ENCODE results near the gene TECPR2.

GRCh38 chr14:102469261-102469660, 106.5 kb downstream of the TECPR2 start:
- TF ChIP-seq RAD21 (IDR thresholded peaks at IDR 0.05) (no peak), REST (IDR thresholded peaks at IDR 0.05) (no peak), CTCF (IDR thresholded peaks at IDR 0.05; ENCODE audit: low read depth, low read length, missing input control) (no peak), YY1 (IDR thresholded peaks at IDR 0.05) (no peak), JUND (IDR thresholded peaks at IDR 0.05) (no peak)
